ENCODE measurements around the gene RNF38.

DNA sequence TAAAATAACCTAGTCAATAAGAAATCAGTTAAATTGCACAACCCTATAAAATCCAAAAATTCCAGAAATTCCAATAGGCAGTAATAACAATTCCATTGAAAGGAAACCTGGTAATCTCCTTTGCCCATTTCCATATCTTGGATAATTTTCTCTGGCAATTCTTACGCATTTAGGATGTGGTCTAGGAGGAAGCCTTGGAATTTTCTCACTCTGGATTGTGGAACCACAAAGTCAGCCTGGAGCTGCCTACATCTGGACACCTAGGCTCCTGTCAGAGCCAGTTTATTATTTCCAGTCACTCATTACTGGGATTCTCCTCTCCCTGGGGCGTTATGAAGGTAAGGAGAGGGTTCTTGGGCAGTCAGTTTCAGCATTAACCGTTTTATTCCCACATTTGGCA lies 101.5 kb downstream of the RNF38 start:
- TF ChIP-seq POLR2A (IDR thresholded peaks at IDR 0.05), result no peak
- TF ChIP-seq, protein P1, sequence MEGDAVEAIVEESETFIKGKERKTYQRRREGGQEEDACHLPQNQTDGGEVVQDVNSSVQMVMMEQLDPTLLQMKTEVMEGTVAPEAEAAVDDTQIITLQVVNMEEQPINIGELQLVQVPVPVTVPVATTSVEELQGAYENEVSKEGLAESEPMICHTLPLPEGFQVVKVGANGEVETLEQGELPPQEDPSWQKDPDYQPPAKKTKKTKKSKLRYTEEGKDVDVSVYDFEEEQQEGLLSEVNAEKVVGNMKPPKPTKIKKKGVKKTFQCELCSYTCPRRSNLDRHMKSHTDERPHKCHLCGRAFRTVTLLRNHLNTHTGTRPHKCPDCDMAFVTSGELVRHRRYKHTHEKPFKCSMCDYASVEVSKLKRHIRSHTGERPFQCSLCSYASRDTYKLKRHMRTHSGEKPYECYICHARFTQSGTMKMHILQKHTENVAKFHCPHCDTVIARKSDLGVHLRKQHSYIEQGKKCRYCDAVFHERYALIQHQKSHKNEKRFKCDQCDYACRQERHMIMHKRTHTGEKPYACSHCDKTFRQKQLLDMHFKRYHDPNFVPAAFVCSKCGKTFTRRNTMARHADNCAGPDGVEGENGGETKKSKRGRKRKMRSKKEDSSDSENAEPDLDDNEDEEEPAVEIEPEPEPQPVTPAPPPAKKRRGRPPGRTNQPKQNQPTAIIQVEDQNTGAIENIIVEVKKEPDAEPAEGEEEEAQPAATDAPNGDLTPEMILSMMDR (IDR thresholded peaks at IDR 0.05 in 8 of 11, conservative IDR thresholded peaks at IDR 0.05 in 3 of 11), result no peak

Data from spleen (tissue), 7 donors.